RWPE2 (cell line): Measurements from ENCODE around the gene BARHL1.

Experiments
- ATAC-seq: fragments of 200-7000 bp; cut with Tn5 transposase; 3 replicates; pipeline ENCODE4 v1.9.1; 2021; ENCODE audit warnings: low read depth
- DNase-seq: peaks from one replicate; pipeline ENCODE4 v3.0.0-alpha.2; 2020; ENCODE audit warnings: low spot score
- H3K27ac ChIP-seq: fragments of 450-650 bp; 2 replicates; pipeline ENCODE4 v1.5.1; 2017; ENCODE audit warnings: mild to moderate bottlenecking; ENCODE audit not compliant: poor library complexity, severe bottlenecking
- H3K27me3 ChIP-seq: fragments of 250-450 bp; sonication (Bioruptor Pico); 2 replicates; pipeline ENCODE4 v1.5.1; 2021; ENCODE audit warnings: mild to moderate bottlenecking, moderate library complexity; ENCODE audit not compliant: insufficient read depth, poor library complexity, severe bottlenecking
- H3K36me3 ChIP-seq: fragments of 250-450 bp; sonication (Bioruptor Pico); 2 replicates; pipeline ENCODE4 v1.5.1; 2020; ENCODE audit warnings: low read depth, mild to moderate bottlenecking, moderate library complexity
- H3K4me1 ChIP-seq: fragments of 250-450 bp; sonication (Bioruptor Pico); 2 replicates; pipeline ENCODE4 v1.5.1; 2021; ENCODE audit warnings: mild to moderate bottlenecking, moderate library complexity; ENCODE audit not compliant: insufficient read depth, poor library complexity, severe bottlenecking
- H3K4me3 ChIP-seq: fragments of 250-450 bp; sonication (Bioruptor Pico); 2 replicates; pipeline ENCODE4 v1.5.1; 2021; ENCODE audit warnings: mild to moderate bottlenecking, moderate library complexity; ENCODE audit not compliant: severe bottlenecking
- H3K9me3 ChIP-seq: fragments of 250-450 bp; sonication (Bioruptor Pico); 2 replicates; pipeline ENCODE4 v1.5.1; 2021; ENCODE audit warnings: mild to moderate bottlenecking, moderate library complexity; ENCODE audit not compliant: severe bottlenecking
- TF ChIP-seq, protein P1 (sequence below): fragments of 450-650 bp; IDR thresholded peaks from one replicate; pipeline ENCODE4 v1.5.1; 2017; ENCODE audit warnings: mild to moderate bottlenecking, moderate library complexity; ENCODE audit not compliant: poor library complexity, severe bottlenecking

The BARHL1 gene

DNA sequence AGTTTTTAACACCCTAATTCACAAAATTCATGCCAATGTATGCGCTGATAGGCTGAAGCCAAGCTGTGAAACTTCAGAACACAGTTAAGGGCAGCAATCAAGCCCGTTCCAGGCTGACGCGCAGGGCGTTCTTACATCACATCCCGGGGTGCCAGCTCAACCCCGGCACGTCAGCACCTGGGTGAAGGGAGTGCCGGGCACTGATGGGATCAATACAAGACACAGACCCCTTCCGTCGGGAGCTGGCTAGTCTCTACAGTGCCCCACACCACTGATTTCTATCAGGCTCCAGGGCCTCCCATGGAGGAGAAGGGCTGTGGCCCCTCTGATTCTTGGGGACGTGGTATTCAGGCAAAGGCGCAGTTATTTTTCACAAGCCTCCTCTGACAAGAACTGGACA is 12.0 kb downstream of the BARHL1 start:
- no peak overlapping the region for H3K27ac ChIP-seq
- peaks cover 26% of the 10 kb centered on the region for H3K36me3 ChIP-seq
- H3K9me3 ChIP-seq: no peaks in the 10 kb centered on the region
- H3K27me3 ChIP-seq: peaks cover 23% of the 10 kb centered on the region
- TF ChIP-seq, protein P1, sequence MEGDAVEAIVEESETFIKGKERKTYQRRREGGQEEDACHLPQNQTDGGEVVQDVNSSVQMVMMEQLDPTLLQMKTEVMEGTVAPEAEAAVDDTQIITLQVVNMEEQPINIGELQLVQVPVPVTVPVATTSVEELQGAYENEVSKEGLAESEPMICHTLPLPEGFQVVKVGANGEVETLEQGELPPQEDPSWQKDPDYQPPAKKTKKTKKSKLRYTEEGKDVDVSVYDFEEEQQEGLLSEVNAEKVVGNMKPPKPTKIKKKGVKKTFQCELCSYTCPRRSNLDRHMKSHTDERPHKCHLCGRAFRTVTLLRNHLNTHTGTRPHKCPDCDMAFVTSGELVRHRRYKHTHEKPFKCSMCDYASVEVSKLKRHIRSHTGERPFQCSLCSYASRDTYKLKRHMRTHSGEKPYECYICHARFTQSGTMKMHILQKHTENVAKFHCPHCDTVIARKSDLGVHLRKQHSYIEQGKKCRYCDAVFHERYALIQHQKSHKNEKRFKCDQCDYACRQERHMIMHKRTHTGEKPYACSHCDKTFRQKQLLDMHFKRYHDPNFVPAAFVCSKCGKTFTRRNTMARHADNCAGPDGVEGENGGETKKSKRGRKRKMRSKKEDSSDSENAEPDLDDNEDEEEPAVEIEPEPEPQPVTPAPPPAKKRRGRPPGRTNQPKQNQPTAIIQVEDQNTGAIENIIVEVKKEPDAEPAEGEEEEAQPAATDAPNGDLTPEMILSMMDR: no peak
- no peaks in the 10 kb centered on the region for H3K4me1 ChIP-seq
- no peak for ATAC-seq
- H3K4me3 ChIP-seq: no peak overlapping the region
- DNase-seq: no peak

DNA sequence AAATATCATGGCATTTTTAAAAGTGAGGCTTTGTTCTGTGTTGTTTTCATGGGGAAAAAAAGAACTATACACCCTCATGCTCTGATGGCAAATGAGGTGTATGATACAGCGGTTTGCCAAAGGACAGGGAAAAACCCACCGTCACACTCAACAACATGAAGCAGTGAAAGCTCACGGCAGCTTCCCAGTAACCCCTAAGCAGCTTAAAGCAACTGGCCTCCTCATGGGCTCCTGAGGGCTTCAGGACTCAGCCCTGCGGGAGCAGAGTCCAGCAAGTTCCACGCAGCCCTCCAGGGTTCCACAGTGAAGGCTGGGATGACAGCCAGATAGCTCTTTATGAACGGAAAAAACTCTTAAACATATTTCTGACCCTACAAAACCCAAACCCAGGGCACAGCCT is 12.9 kb downstream of the BARHL1 start:
- H3K4me1 ChIP-seq: no peaks in the 10 kb centered on the region
- H3K4me3 ChIP-seq: no peak overlapping the region
- no peak for ATAC-seq

DNA sequence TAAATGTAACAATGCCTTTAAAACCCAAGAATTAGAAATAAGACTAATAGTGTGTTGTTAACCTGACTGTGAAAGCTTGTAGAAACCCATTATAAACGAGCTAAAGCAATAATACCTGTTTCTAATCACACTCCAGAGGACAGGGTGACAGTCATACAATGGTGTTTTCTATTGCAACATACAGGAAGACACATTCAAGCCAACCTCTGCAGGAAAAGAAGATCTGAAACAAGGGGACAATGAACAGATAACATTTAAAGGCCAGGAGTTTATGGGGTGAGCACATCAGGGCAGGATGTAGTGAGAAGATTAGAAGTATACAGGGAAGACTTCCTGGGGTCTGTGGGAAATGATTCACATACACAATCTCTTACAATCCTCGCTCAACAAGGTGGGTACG is 13.8 kb downstream of the BARHL1 start:
- ATAC-seq (no peak), DNase-seq (no peak)
- Histone ChIP-seq H3K4me3 (no peak overlapping the region), H3K27me3 (peaks cover 7% of the 10 kb centered on the region), H3K9me3 (no peaks in the 10 kb centered on the region), H3K36me3 (peaks cover 30% of the 10 kb centered on the region), H3K4me1 (no peaks in the 10 kb centered on the region), H3K27ac (no peak overlapping the region)
- TF ChIP-seq, protein P1: no peak

More for the DNA sequence above, 12.9 kb downstream of the BARHL1 start:
- Histone ChIP-seq H3K9me3 (no peaks in the 10 kb centered on the region), H3K27ac (no peak overlapping the region), H3K27me3 (peaks cover 14% of the 10 kb centered on the region), H3K36me3 (peaks cover 26% of the 10 kb centered on the region)
- DNase-seq: no peak
- TF ChIP-seq, protein P1: no peak

DNA sequence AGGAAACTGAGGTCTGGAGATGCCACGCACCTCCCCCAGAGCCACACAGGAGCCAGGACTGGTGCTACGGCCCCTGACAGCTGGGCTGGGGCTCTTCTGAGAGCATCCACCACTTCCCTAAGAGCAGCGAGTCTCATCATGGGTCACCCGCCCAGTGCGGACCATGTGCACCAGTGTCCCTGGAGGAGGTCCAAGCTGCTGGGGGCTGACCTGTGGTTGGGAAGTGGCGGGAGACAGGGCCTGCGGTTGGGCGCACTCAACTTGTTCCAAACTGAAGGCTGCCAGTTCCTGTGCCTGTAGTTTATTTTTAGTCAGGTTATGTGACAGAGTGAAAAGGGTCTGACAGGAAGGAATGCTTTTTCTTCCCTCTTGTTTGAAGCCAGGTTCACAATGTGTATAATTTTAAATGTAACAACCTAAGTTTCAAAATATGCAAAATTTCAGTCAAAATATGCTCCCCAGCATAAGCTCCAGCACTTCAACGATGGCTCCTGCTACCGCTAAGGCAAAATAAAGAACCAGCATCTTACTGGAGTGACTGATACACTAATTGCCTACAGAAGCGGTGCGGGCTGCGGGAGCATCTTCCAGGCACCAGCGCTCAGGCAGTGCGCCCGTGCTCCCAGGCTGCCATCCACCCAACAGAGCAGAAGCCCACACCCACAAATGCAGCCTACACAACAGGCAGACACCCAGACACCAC is 14.8 kb downstream of the BARHL1 start:
- H3K27me3 ChIP-seq: no peaks in the 10 kb centered on the region
- TF ChIP-seq, protein P1: no peak
- no peaks in the 10 kb centered on the region for H3K4me1 ChIP-seq
- H3K4me3 ChIP-seq: no peak overlapping the region
- H3K36me3 ChIP-seq: peaks cover 32% of the 10 kb centered on the region
- H3K9me3 ChIP-seq: no peaks in the 10 kb centered on the region
- ATAC-seq: no peak
- H3K27ac ChIP-seq: no peak overlapping the region
- DNase-seq: no peak

DNA sequence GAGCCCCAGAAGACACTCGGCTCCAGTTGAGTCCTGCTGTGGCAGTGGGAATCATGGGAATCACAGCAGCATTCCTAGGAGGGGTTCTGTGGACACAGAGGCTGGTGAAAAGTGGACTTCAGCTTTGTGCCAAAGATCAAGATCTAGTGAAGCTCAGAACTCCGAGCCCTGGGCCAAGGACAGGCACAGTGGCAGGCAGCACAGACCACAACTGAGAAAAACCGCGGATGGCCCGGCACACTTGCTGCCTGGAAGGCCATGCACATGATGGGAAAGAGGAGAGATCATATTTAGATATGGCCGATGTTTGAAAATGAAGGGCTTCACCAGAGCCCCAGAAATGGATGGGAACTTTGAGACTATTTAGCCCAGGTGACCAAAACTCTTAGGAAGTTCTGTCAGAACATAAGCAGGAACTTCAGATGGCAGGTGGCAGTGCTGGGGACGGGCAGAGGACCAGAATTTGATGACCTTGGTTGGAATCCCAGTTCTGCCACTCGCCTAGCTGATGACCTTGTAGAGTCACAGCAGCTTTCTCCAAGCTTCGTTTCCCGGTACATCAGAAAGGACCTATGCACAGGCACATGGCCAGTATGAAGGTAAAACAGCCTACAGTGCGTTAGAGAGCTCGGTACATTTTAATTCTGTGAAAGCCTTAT is 18.0 kb downstream of the BARHL1 start:
- DNase-seq: no peak
- H3K4me3 ChIP-seq: no peak overlapping the region
- H3K27me3 ChIP-seq: no peaks in the 10 kb centered on the region
- H3K36me3 ChIP-seq: peaks cover 31% of the 10 kb centered on the region
- ATAC-seq: no peak
- no peaks in the 10 kb centered on the region for H3K4me1 ChIP-seq
- no peak overlapping the region for H3K27ac ChIP-seq
- TF ChIP-seq, protein P1: no peak
- no peaks in the 10 kb centered on the region for H3K9me3 ChIP-seq
